ENCODE measurements around the gene NELFA.

The NELFA gene

GRCh38 chr4:1952058-1952700, 56.6 kb downstream of the NELFA start:
- no peaks in the 10 kb centered on the region for H3K9me3 ChIP-seq (ENCODE audit: severe bottlenecking)

GRCh38 chr4:1950369-1950768, 58.4 kb downstream of the NELFA start:
- TF ChIP-seq CTCF (IDR thresholded peaks at IDR 0.05; ENCODE audit: poor library complexity, severe bottlenecking): no peak
- no peak overlapping the region for H3K27ac ChIP-seq (ENCODE audit: poor library complexity, severe bottlenecking)
- H3K9me3 ChIP-seq (ENCODE audit: severe bottlenecking): no peaks in the 10 kb centered on the region
- H3K4me1 ChIP-seq (ENCODE audit: insufficient read depth, poor library complexity, severe bottlenecking): no peaks in the 10 kb centered on the region
- ATAC-seq (ENCODE audit: low read depth) (no peak), DNase-seq (ENCODE audit: low spot score) (no peak)
- no peak overlapping the region for H3K4me3 ChIP-seq (ENCODE audit: severe bottlenecking)
- no peaks in the 10 kb centered on the region for H3K27me3 ChIP-seq (ENCODE audit: insufficient read depth, poor library complexity, severe bottlenecking)
- peaks cover 96% of the 10 kb centered on the region for H3K36me3 ChIP-seq (ENCODE audit: low read depth)

More at GRCh38 chr4:1952058-1952700, 56.6 kb downstream of the NELFA start:
- DNase-seq (ENCODE audit: low spot score): no peak
- no peak for TF ChIP-seq CTCF (IDR thresholded peaks at IDR 0.05; ENCODE audit: poor library complexity, severe bottlenecking)
- Histone ChIP-seq H3K4me1 (ENCODE audit: insufficient read depth, poor library complexity, severe bottlenecking) (no peaks in the 10 kb centered on the region), H3K27me3 (ENCODE audit: insufficient read depth, poor library complexity, severe bottlenecking) (no peaks in the 10 kb centered on the region), H3K36me3 (ENCODE audit: low read depth) (peaks cover 91% of the 10 kb centered on the region), H3K27ac (ENCODE audit: poor library complexity, severe bottlenecking) (no peak overlapping the region), H3K4me3 (ENCODE audit: severe bottlenecking) (no peak overlapping the region)
- ATAC-seq (ENCODE audit: low read depth): peak; percentile 13; the same call in 1 of the 3 replicates

- DNase-seq (ENCODE audit: low spot score) (no peak), ATAC-seq (ENCODE audit: low read depth) (peak; percentile 49; the same call in 2 of the 3 replicates)
- H3K27ac ChIP-seq (ENCODE audit: poor library complexity, severe bottlenecking): no peak overlapping the region
Measured at GRCh38 chr4:1948892-1949436, 59.8 kb downstream of the NELFA start.

GRCh38 chr4:1948232-1948631, 60.5 kb downstream of the NELFA start:
- no peak for TF ChIP-seq CTCF (IDR thresholded peaks at IDR 0.05; ENCODE audit: poor library complexity, severe bottlenecking)
- Histone ChIP-seq H3K4me1 (ENCODE audit: insufficient read depth, poor library complexity, severe bottlenecking) (no peaks in the 10 kb centered on the region), H3K9me3 (ENCODE audit: severe bottlenecking) (no peaks in the 10 kb centered on the region), H3K36me3 (ENCODE audit: low read depth) (peaks cover 93% of the 10 kb centered on the region), H3K27me3 (ENCODE audit: insufficient read depth, poor library complexity, severe bottlenecking) (no peaks in the 10 kb centered on the region), H3K27ac (ENCODE audit: poor library complexity, severe bottlenecking) (no peak overlapping the region), H3K4me3 (ENCODE audit: severe bottlenecking) (no peak overlapping the region)
- DNase-seq (ENCODE audit: low spot score) (no peak), ATAC-seq (ENCODE audit: low read depth) (no peak)

More at GRCh38 chr4:1948892-1949436, 59.8 kb downstream of the NELFA start:
- no peaks in the 10 kb centered on the region for H3K9me3 ChIP-seq (ENCODE audit: severe bottlenecking)
- no peaks in the 10 kb centered on the region for H3K4me1 ChIP-seq (ENCODE audit: insufficient read depth, poor library complexity, severe bottlenecking)
- H3K4me3 ChIP-seq (ENCODE audit: severe bottlenecking): no peak overlapping the region
- no peaks in the 10 kb centered on the region for H3K27me3 ChIP-seq (ENCODE audit: insufficient read depth, poor library complexity, severe bottlenecking)
- TF ChIP-seq CTCF (IDR thresholded peaks at IDR 0.05; ENCODE audit: poor library complexity, severe bottlenecking): no peak
- H3K36me3 ChIP-seq (ENCODE audit: low read depth): peaks cover 93% of the 10 kb centered on the region

GRCh38 chr4:1945912-1946311, 62.9 kb downstream of the NELFA start:
- no peaks in the 10 kb centered on the region for H3K9me3 ChIP-seq (ENCODE audit: severe bottlenecking)
- no peak for DNase-seq (ENCODE audit: low spot score)
- no peak overlapping the region for H3K4me3 ChIP-seq (ENCODE audit: severe bottlenecking)
- H3K27ac ChIP-seq (ENCODE audit: poor library complexity, severe bottlenecking): no peak overlapping the region
- H3K27me3 ChIP-seq (ENCODE audit: insufficient read depth, poor library complexity, severe bottlenecking): no peaks in the 10 kb centered on the region
- no peaks in the 10 kb centered on the region for H3K4me1 ChIP-seq (ENCODE audit: insufficient read depth, poor library complexity, severe bottlenecking)
- peaks cover 96% of the 10 kb centered on the region for H3K36me3 ChIP-seq (ENCODE audit: low read depth)
- ATAC-seq (ENCODE audit: low read depth): no peak
- no peak for TF ChIP-seq CTCF (IDR thresholded peaks at IDR 0.05; ENCODE audit: poor library complexity, severe bottlenecking)
